ENCODE results near the gene TNNC1. TPM values are rescaled to one million over a fixed set of nuclear protein-coding genes. Genes with fewer than 3 reads are reported as not detected.

TNNC1 gene
- total and polyA plus RNA-seq, 10 donors = 0.74 to 5.8 (median 1.9) TPM

DNA sequence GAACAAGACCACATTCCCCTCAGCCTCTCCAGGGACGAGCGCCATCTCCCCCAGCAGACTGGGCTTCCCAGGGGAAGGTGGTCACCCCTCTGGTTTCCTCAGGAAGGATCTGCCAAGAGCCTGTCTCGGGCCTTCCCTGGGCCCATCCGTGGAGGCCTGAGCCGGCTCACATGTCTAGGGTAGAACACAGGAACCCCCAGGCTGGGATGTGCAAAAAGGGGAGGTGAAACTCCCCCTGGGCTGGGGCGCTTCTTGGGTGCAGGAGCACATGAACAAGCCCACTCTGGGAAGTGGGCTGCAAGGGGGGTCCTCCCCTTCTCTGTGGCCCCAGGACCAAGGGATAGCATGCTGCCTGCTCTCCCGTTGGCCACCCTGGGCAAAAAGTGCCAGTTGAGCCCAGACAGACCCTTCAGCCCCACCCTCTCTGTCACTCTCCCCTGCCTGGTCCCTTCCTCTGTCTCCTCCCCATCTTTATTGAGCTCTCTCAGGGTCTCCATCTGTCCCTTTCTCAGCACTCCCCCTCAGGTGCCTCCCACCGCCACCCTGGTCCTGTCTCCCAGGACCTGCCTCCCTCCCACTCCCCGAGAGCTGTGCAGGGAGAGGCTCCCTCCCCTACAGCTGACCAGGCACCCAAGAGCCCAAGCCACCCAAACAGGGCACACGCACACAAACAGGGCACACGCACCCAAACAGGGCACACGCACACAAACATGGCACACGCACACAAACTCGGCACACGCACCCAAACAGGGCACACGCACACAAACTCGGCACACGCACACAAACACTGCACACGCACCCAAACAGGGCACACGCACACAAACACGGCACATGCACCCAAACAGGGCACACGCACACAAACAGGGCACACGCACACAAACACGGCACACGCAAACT, 9.8 kb downstream of the TNNC1 start:
- Histone ChIP-seq H3K27me3 (replicated peaks in 1 of 7) (no peaks in the 10 kb centered on the region), H3K4me1 (peaks cover 0 to 24% (median 17%) of the 10 kb centered on the region in 6 donors), H3K27ac (no peak overlapping the region), H3K4me3 (peak overlapping the region in 4 of 8 donors; percentile 11 to 54 (median 22)), H3K36me3 (no peaks in the 10 kb centered on the region), H3K9me3 (no peaks in the 10 kb centered on the region)
- intact Hi-C loops (cut with DNase I; ENCODE audit: low total_unique reads) = no loop called here
- 76 to 87% (median 84%) methylated on average over 16 to 25 of the region's 25 CpGs for WGBS, 5 donors
- peak; percentile 61 for DNase-seq
- TF ChIP-seq POLR2A (IDR thresholded peaks at IDR 0.05) = no peak
- TF ChIP-seq, protein P1, sequence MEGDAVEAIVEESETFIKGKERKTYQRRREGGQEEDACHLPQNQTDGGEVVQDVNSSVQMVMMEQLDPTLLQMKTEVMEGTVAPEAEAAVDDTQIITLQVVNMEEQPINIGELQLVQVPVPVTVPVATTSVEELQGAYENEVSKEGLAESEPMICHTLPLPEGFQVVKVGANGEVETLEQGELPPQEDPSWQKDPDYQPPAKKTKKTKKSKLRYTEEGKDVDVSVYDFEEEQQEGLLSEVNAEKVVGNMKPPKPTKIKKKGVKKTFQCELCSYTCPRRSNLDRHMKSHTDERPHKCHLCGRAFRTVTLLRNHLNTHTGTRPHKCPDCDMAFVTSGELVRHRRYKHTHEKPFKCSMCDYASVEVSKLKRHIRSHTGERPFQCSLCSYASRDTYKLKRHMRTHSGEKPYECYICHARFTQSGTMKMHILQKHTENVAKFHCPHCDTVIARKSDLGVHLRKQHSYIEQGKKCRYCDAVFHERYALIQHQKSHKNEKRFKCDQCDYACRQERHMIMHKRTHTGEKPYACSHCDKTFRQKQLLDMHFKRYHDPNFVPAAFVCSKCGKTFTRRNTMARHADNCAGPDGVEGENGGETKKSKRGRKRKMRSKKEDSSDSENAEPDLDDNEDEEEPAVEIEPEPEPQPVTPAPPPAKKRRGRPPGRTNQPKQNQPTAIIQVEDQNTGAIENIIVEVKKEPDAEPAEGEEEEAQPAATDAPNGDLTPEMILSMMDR (IDR thresholded peaks at IDR 0.05 in 8 of 11, conservative IDR thresholded peaks at IDR 0.05 in 3 of 11) = no peak
- no peak for TF ChIP-seq POLR2AphosphoS5 (IDR thresholded peaks at IDR 0.05)

DNA sequence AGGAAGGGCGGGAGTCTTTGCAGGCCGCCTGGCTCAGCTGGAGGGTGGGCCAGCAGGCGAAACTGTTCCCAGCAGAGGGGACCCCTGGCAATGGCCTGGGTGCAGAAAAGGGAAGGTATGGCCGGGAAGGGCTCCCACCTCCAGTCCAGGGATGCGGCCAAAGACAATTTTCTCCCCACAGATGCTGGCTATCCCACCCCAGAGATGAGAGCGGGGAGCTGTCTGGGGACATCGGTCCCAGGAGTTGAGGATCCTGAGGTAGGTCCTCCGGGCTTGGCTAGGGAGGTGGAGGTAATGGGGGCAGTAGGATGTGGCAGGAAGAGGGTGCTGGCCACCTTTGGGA, 10.6 kb downstream of the TNNC1 start:
- WGBS, 5 donors = 82 to 94% (median 90%) methylated on average over 7 to 8 of the region's 8 CpGs
- H3K27ac ChIP-seq = no peak overlapping the region
- H3K9me3 ChIP-seq = no peaks in the 10 kb centered on the region
- H3K4me3 ChIP-seq = peak overlapping the region in 3 of 8 donors; percentile 11 to 54 (median 14)
- H3K36me3 ChIP-seq = no peaks in the 10 kb centered on the region
- no peaks in the 10 kb centered on the region for H3K27me3 ChIP-seq (replicated peaks in 1 of 7)
- H3K4me1 ChIP-seq = peaks cover 0 to 28% (median 18%) of the 10 kb centered on the region in 6 donors
- TF ChIP-seq POLR2A (IDR thresholded peaks at IDR 0.05) = no peak
- TF ChIP-seq, protein P1 (IDR thresholded peaks at IDR 0.05 in 8 of 11, conservative IDR thresholded peaks at IDR 0.05 in 3 of 11) = no peak
- no peak for TF ChIP-seq POLR2AphosphoS5 (IDR thresholded peaks at IDR 0.05)
- DNase-seq = peak; percentile 41
- intact Hi-C loops (cut with DNase I; ENCODE audit: low total_unique reads) = no loop called here

DNA sequence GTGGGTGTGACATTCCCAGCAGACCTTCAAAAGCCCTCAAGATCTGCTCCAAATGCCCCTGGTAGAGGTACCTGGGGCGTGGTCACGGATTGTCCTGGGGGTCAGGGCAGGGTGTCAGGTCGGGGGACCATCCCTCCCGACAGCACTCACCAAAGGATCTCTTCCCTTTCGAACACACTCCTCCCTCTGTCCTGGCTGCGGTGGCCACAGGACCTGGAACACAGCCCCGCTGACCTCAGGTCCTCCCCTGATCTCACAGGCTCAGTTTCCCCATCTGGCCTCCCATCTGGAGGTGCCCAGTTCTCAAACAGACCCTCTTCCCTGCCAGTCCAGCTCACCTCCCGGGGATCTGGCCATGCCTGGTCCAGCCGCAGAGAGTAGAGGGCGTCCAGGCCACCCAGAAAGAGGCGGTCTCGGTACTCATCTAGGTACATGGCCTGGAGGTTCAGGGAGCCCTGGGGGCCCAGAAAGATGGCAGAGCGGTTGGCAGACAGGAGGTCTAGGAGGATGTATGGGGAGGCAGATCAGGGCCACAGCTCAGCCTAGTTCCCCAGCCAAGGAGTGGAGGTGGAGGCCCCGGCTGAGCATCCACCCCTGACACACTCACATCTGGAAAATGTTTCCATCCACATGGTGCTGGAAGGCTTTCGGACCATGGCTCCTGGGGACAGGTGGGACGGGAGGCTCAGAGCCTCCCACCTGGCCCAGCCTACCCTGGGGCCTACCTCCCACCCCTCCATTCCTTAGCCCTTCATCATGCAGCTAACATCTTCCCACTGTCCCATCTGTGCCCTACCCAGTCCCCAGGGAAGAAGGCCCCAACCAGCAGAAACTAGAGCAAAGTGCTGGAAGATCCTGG, 11.2 kb downstream of the TNNC1 start:
- Histone ChIP-seq H3K36me3 (no peaks in the 10 kb centered on the region), H3K27me3 (replicated peaks in 1 of 7) (no peaks in the 10 kb centered on the region), H3K9me3 (no peaks in the 10 kb centered on the region), H3K4me1 (peaks cover 0 to 34% (median 19%) of the 10 kb centered on the region in 6 donors), H3K27ac (no peak overlapping the region), H3K4me3 (peak overlapping the region in 3 of 8 donors; percentile 11 to 54 (median 14))
- peak; percentile 51 for DNase-seq
- TF ChIP-seq POLR2A (IDR thresholded peaks at IDR 0.05) = no peak
- TF ChIP-seq, protein P1 (IDR thresholded peaks at IDR 0.05 in 8 of 11, conservative IDR thresholded peaks at IDR 0.05 in 3 of 11) = no peak
- TF ChIP-seq POLR2AphosphoS5 (IDR thresholded peaks at IDR 0.05) = no peak
- intact Hi-C loops (cut with DNase I; ENCODE audit: low total_unique reads) = no loop called here
- 89 to 99% (median 93%) methylated on average over 14 to 16 of the region's 16 CpGs for WGBS, 5 donors

All from spleen (tissue), 11 donors.